Inflammatory macrophage (primary cell): ENCODE measurements around the gene SLC6A4.

ENCODE experiments used
- DNase-seq, 2 donors: peaks; one replicate each; pipeline ENCODE4 v3.0.0-alpha.2; 2020 to 2022

Gene SLC6A4

DNA sequence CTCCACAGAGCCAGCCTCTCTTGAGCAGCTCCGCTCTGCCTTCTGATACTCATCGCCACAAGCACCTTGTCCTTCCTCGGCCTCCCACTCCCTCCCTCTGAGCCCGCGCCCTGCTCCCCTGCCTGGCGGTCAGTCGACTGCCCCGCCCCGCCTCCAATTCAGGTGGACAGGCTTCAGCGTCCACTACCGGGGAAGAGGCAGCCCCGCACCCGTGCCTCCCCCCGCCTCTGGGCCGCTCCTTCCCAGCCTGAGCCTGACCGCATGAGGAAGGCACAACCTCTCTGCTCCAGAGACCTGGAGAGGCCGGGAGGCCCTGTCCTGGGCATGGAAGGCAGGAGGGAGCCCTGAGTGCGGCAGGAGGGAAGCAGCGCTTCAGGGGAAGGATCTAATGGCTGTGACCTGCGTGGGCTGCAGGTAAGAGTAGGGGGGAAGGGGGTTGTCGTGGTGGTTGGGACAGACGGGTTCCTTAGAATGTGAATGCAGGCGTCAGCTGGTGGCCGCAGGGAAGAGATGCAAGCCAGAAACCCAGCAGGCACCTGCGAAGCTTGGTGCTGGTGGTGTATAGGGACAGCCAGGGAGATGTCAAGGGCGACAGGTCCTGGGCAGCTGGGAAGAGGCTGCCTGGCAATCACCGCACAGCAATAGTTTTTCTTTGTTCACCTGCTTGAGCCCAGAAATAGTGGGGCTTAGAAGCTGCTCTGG is 3.0 kb upstream of the SLC6A4 start:
- no peak for DNase-seq

- DNase-seq = no peak
These were observed 2.5 kb upstream of the SLC6A4 start for GRCh38 chr17:30238003-30238344.

- no peak for DNase-seq
These were observed 2.0 kb upstream of the SLC6A4 start for GRCh38 chr17:30237296-30238002.

DNA sequence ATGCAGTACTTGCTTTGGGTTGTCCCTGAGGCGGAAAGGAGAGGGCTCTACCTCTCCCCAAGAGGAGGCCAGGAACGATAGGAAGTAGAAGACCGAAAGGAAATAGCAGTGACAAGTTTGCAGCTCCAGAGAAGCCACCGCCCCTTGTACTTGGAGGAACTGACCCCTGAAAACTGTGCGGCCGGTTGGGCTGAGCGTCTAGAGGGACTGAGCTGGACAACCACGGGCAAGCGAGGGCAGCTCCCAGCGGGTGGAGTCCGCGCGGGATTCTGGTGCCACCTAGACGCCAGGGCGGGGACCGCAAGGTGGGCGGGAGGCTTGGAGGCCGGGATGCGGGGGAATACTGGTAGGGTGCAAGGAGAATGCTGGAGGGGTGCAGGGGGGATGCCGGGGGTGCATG is 1.3 kb upstream of the SLC6A4 start:
- DNase-seq = peak; percentile 27 to 35

DNA sequence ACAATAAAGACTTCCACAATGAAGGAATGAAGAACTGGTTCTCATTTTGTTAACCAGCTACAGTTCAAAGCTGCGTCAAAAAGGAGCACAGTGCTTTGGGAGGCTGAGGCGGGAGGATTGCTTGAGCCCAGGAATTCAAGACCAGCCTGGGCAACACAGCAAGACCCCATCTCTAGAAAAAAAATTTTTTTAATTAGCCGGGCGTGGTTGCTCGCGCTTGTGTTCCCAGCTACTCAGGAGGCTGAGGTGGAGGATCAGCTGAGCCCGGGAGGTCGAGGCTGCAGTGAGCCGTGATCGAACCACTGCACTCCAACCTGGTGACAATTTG is 764 bp upstream of the SLC6A4 start:
- no peak for DNase-seq

- DNase-seq = no peak
These were observed 533 bp downstream of the SLC6A4 start for GRCh38 chr17:30234964-30235363.

- DNase-seq = no peak
These were observed 1.2 kb downstream of the SLC6A4 start for GRCh38 chr17:30234296-30234695.

DNA sequence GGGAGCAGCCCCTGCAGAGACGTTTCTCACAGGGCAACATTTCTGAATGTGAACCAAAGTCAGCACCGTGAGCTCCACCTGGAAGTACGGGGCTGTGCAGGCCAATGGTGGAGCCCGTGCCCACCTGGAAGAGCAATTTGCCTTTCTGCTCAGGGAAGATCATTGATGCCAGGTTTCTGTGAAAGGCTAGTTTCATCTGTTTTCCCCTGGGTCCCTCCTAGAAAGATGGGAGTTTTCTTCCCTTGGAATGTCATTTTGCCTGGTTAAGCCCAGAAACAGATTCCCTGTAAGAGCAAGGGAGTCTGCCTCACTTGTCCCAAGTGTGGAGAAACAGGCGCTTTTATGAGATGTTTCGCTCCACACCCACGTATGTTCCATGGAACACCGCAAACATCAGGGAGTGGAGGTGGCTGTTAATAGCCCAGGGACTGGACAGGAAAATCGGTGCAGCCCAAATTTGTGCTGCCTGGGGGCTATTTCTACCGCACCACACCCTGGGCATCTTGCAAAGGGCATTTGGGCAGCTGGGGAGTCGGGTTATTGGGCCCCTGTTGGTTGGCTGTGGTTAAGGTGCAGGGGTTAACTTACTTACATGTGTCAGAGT is 2.6 kb downstream of the SLC6A4 start:
- no peak for DNase-seq

- no peak for DNase-seq
These were observed 3.3 kb downstream of the SLC6A4 start for GRCh38 chr17:30232015-30232823.

DNA sequence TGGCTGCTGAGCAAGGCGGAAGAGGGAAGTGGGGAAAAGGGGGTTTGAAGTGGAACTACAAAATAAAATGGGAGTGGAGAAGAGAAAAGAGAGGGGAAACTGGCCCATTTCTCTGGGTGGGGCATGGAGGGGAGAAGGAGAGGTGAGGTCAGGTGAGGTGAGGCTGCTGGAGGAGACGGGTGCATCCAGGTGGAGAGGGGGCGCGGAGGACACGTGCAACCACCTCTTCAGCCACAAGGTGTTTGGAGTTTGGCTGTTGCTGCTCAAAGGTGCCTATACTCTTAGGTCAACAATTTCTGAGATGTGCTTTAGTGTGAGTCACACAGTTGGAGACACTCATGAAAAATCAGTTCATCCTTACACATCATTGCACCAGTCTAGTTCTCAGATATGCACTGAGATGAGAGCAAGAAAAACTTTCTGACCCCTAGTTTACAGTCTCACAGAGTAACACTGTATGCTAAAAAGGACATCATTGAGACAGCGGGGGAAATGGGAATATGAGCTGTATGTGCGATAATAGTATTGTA is 4.8 kb downstream of the SLC6A4 start:
- no peak for DNase-seq

- peak; percentile 25 to 57 for DNase-seq
These were observed 5.5 kb downstream of the SLC6A4 start for GRCh38 chr17:30230009-30230408.

DNA sequence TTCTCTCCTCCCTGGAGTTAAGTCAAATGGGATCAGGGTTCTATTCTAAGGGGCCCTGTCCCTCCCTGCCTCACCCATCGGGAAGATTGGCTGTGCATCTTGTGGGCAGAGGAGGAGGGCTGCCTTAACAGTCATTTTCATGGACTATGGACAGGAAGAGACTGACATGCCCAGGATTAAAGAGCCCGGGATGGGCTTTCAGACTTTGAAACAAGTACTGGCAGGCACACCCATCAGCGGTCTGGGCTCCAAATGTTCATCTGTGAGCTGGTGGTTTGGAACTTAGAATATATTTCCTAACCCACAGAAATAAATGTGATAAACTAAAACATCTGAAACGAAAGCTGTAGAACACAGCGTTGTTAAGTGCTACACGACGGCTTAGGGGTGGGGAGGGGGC is 6.5 kb downstream of the SLC6A4 start:
- DNase-seq = no peak

DNA sequence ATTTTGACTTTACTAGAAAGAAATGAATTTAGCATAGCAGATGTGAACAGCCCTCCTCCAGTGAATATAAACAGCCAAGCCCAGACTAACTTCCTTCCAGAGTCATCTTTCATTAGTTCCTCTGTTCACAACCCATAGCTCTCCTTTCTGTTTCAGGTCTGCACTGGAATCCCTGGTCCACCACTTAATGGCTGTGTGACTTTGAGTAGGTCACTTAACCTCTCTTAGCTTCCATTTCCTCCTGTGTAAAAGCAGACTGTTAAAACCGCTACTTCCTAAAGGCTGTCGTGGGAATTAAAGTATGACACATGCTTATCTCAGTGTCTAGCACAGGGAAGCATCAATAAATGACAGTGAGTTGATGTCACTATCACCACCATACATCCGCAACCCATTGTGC is 7.5 kb downstream of the SLC6A4 start:
- no peak for DNase-seq

GRCh38 chr17:30226878-30227277 is 8.6 kb downstream of the SLC6A4 start:
- no peak for DNase-seq

DNA sequence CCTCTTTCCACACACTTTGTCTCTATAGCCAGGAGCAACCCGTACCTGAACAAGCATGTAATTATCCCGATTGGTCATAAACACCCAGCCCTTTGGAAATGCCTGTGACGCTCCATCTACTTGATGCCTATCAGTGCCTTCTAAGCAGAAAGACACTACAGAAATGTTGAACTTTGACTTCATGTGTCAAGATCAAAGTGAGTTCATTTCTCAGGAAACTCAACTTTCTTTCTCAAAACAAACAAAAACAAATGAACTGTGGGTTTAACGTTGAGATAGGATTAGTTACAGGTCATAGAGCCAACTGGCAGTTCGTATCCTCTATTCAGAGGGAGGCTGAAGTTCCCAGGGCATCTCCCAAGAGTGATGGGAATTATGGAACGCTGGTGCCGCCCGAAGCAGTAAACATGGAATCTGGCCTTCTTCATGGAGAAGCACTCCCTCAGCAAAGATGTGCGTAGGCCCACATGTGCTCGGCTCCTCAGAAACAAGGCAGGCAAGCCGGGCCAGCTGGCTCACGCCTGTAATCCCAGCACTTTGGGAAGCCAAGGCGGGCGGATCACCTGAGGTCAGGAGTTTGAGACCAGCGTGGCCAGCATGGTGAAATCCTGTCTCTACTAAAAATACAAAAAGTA is 9.5 kb downstream of the SLC6A4 start:
- no peak for DNase-seq

DNA sequence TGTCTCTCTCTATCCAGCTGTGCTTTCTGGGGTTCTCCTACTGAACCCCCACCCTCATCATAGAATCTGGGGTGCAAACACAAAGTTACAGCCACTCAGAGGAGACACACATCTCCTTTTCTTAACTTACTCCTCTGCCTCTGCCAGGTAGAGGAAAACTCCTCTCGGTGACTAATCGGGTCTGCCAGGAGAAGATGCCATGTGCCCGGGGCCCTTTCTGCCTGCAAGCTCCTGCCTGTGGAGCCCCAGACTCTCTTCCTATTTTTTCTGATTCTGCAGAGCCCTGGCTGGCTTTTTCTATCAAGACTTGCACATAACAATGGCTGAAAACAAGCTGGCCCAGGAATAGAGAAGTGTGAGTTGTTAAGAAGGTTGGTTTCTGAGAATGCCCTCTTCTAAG is 10.4 kb downstream of the SLC6A4 start:
- no peak for DNase-seq

GRCh38 chr17:30224419-30224960 is 11.0 kb downstream of the SLC6A4 start:
- DNase-seq = no peak

- DNase-seq = no peak
These were observed 12.7 kb downstream of the SLC6A4 start for GRCh38 chr17:30222721-30223175.

DNA sequence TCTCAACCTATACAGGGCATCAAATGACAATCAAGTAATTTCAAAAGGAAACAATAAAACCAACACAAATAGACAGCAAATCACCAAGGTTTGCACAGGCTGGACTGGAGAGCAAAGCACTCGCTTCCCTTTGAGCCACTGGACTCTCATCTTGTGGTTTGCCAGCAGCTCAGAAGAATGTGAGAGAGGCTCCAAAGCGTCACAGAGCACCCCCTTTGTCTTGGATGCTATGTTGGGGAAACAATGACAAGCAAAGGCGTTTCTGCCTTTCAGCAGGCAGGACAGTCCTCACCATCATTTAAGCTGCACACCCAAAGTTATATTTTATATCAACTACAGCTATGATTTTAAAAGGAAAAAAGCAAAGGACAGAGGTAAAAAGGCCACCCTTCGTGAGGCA is 13.2 kb downstream of the SLC6A4 start:
- DNase-seq = no peak

DNA sequence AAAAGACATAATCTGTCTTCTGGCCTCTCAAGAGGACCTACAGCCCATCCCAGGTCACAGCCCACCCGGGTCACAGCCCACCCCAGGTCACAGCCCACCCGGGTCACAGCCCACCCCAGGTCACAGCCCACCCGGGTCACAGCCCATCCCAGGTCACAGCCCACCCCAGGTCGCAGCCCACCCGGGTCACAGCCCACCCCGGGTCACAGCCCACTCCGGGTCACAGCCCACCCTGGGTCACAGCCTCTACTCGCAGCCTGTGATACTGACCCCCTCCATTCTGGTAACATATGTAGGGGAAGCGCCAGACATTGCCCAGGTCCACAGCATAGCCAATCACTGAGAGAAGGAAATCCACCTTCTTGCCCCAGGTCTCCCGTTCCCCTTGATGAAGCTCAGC is 14.2 kb downstream of the SLC6A4 start:
- DNase-seq = no peak

GRCh38 chr17:30220414-30220813 is 15.1 kb downstream of the SLC6A4 start:
- DNase-seq = no peak

DNA sequence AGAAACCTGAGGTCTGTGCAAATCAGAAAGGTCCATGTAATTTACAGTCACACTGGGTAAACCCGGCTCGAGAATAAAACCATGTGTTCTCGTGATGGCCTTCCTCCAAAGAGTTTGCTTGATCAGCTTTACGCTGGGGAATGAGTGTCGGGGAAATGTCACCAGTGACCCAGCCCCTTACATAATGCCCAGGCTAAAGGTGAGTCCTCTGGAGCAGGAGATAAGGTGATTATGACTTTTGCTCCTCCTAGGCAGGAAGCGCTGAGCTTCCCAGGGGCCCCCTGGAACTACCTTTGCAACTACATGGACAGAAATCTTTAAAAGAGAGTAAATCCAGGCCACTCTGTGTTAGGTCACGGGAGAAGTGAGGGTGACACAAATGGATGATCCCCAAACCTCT is 15.7 kb downstream of the SLC6A4 start:
- no peak for DNase-seq
